GM19240 (cell line): ENCODE measurements around the gene EIF4E3.

Experiments
- DNase-seq: peaks from one replicate; pipeline ENCODE4 v3.0.0; 2011; ENCODE audit warnings: low spot score; ENCODE audit not compliant: insufficient read length

The EIF4E3 gene

DNA sequence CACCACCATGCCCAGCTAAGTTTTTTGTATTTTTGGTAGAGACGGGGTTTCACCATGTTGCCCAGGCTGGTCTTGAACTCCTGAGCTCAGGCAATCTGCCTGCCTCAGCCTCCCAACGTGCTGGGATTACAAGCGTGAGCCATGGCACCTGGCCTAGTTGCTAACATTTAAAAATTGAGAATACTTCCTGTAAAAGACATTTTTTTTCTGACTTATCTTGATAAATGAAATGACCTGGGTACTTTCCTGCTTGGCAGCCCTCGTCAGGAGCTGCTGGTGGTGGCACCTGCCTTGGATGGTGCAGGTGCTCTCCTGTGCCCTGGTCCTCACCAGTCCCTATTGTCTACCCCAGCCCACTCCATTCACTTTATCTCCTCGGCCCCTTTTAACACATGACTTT, 74.8 kb downstream of the EIF4E3 start:
- DNase-seq: no peak

DNA sequence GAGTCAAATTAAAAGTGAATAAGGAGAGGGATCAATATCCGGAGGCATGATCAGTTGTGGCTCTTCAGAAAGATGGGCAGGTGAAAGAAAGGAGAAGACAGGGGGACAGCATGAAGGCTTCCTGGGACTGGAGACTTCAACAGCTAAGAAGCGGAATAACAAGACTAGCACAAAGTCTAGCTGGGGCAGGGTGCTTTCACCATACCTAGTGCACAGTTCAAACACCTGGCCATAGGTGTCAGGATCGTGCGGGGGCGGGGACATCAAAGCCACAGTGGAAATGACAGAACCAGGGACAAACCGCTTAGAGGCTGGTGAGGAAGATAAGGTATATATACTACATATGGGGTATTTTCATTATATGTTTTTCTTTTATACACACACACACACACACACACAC, 75.4 kb downstream of the EIF4E3 start:
- DNase-seq: no peak

DNA sequence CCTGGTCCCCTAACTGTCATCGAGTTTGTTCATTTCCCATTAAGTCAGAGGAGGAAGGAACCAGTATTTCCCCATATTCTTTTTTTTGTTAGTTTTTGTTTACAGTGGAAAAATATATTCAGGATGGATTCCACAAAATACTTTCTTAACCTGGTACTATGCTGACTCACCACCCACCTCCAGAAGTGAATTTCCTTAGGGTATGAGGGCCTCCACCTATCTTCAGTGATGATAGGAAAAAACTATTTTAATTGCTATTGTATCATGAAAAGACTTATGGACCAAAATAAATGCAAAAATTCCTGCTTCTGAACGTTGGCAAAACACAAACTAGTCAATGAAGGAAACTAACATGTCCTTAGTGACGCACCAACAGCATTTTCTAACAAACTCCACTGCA, 77.5 kb downstream of the EIF4E3 start:
- DNase-seq: no peak

DNA sequence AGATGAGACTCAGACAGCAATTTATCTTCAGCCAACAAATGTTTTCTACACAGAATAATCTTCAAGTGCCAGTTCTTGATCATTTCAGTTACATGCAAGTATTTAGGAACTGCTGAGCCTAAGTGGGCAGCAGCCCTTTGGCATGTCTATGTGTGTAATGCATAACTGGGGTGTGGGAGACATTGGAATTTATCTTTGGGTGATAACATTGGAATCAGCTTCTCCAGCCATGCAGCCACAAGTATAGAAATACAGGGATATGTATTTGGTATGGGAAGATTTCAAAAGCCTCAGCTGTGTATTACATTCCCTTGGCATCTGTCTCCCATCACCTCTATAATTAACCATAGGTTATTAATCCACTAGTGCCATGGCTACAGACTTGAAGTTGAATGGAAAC, 78.2 kb downstream of the EIF4E3 start:
- no peak for DNase-seq

DNA sequence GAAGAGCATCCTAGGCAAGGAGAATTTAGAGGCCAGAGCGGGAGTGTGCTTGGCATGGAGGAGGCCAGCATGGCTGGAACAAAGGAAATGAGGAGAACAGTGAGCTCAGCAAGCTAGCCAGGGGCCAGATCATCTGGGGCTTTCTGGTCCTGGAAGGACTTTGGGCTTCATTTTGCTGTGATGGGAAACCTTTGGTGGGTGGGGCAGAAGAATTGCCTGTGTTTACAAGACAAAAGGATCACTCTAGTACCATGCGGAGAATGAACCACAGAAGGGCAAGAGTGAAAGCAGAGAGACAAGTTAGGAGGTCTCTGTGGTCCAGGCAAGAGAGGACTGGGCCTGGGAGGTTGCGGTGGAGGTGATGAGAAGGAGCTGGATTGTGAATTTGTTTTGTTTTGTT, 80.1 kb downstream of the EIF4E3 start:
- no peak for DNase-seq

DNA sequence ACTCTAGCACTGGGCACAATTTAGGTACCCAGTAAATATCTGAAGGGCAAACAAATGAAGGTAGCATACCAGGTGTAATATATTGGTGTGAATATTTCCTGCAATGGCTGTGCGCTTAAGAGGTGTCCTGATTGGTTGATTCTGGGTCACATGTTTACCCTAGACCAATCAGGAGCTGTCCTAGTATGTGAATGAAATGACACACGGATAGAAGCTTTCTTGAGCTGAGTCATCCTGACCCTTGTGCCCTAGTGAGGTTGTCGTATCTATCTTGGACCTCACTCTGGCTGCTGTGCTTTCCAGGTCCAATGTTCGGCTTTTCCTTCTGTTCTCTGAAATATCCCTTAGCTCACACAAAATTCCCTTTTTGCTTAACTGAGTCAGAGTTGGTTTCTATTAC, 83.5 kb downstream of the EIF4E3 start:
- no peak for DNase-seq

DNA sequence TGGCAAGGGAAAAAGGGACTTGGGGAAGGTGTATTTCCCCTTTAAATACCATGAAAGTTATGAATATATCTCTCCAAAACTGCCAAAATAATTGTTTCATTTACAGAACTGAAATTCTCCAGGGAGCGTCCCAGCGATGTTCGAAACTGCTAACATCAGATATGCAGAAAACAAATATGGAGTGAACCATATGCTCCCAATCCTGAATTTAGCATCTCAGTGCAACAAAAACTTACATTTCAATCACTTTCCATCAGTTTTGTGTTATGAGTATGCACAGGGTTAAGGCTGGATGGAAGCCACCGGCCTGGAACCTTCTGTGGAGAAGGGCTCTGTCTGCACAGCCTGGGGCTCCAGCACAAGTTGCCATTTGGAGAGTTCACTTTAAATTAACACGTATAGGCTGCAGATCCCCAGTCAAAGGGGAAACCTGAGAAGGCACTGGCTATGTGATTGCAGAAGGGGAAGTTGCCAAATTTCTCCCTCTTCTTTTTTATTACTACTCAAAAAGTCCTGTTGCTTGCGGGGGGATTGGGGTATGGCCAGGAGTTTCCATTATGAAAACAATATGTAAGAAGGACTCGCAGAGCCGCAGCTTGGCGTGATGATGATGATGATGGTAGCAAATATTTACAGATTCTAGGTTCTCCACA, 84.7 kb downstream of the EIF4E3 start:
- no peak for DNase-seq

DNA sequence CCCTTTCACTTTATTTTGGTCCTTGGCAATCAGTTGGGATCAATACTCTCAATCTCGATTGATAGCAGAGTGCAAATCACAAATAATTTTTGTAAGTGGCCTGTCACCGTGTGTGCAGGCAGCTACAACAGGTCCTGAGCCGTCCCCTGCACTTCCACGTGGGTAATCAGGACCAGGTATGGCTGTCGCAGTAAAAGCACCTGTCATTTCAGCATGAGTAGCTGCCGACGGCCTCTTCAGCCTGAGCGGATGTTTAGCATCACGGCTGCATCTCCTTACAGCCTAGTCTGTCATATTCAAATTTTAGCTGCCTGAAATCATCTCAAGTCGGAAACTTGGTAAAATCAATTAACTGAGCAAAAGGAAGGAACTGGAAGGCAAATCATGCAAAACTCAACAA, 88.7 kb downstream of the EIF4E3 start:
- no peak for DNase-seq

DNA sequence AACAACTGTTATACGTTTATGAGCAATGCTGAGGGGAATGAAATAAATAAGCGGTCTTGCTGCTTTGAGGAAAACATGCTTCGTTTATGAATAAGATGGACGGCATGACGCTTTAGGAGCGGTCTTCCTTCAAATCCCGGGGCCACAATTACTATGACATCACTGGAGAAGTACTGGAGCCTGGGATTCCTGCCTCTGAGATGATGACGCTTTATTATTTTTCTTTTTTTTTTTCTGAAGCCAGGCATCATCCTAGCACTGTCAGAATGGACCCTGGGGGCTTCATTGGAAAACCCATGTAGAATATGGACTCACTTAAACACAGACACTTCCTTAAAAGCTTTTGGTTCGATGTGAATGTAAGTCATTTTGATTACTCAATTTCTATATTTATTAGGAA, 89.2 kb downstream of the EIF4E3 start:
- DNase-seq: no peak

DNA sequence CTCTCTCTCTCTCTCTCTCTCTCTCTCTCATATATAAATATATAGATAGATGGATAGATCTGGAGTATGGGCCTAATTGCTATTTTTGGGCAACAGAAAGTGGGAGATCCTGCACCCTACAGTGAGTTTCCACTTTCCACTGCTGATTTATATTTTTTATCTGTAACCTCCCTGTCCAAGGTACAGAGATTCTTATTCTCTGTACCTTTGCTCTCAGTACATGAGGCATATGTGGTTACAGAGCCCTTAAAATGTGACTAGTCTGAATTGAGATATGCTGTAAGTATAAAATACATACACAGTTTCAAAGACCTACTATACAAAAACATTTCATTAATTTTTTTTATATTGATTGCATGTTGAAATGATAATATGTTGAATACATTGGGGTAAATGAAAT, 90.5 kb downstream of the EIF4E3 start:
- DNase-seq: no peak

DNA sequence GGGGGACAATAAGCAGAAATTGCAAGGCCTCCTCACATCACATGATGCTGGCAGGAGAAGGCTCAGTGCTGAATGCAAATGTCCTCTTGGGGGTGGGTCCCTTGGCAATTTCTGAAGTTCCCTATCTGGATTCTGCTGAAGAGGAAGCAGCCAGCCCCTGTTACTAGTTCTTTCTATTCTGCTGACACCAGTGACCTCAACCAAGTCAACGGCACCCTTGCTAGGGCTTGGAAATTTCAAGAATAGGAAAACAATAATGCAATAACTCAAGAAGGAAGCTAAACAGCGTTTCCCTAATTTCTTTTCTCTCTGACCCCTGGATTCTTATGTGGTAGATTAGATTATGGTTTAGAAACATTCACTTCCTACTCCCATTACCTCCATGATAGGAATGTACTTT, 95.5 kb downstream of the EIF4E3 start:
- DNase-seq: no peak

DNA sequence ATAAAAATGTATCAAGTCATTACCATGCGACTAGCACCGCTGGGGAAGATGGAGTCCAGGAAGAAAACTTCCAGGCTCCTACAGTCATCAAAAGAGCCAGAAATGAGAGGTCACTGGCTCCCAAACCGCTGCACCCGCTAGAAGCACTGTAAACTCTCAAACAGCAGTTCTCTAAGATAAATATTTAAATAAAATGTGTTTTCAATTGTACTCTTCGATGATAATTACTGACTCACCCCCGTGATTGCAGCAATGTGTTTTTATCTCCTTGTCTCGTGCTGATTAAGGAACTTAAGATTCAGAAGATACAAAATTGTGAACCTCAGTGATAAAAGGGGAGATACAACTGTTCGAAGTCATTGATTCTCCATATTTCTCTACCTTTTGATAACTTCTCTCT, 95.9 kb downstream of the EIF4E3 start:
- DNase-seq: no peak

DNA sequence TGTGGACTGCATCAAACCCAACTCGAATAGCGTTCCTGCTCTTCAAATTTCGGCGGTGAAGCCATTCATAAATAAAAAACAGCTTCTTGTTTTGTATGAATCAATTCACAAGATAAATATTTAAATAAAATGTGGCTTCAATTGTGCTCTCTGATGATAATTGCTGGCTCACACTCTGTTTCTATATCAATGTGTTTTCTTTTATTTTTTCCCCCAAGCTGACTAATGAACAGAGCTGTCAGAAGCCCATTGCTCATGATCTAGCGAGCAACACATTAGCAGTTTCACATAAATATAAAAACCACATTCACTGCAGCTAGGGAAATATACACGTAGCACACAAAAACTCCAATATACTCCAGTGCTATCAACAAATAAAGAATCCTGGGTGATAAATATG, 96.7 kb downstream of the EIF4E3 start:
- no peak for DNase-seq

DNA sequence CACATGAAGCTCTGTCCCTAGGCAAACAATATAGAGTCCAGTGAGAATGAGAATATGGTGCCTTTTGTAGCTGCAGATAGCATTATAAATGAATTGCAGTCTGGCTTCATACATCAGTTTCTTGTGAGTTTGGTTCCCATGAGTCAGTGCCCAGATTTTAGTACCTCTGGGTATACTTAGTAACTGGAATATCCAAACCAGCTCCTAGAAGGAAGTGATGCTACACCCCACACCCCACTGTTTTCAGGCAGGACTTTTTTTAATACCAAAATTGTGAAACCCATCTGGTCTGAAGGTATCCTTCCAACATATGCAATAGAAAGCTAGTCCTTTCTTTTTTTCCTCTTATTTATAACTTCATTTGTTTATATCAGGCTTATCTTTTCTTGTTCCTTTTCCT, 99.5 kb downstream of the EIF4E3 start:
- DNase-seq: no peak
